Liver (tissue), 9 donors: ENCODE data around the gene FGF14. TPM values are rescaled to one million over a fixed set of nuclear protein-coding genes. Genes with fewer than 3 reads are reported as not detected.

Experiments
- DNase-seq: peaks from one replicate; pipeline ENCODE4 v3.0.0-alpha.2; 2017; ENCODE audit warnings: low spot score
- H3K27ac ChIP-seq, 2 donors: one replicate each; pipeline ENCODE4 v1.7.0; 2013; ENCODE audit warnings: inconsistent platforms in 2 of 2, low read length in 2 of 2, control low read depth in 1 of 2, low read depth in 1 of 2, mild to moderate bottlenecking in 1 of 2
- H3K27me3 ChIP-seq, 4 donors: one replicate each; pipeline versions ENCODE4 v1.6.1 to v1.7.0; 2013; ENCODE audit warnings: low read length in 3 of 4, inconsistent platforms in 1 of 4, mild to moderate bottlenecking in 1 of 4, moderate library complexity in 1 of 4; ENCODE audit not compliant: control insufficient read depth in 4 of 4, insufficient read depth in 4 of 4
- H3K36me3 ChIP-seq, 4 donors: one replicate each; pipeline versions ENCODE4 v1.6.1 to v1.7.0; 2013; ENCODE audit warnings: low read length in 3 of 4, mild to moderate bottlenecking in 3 of 4, low read depth in 1 of 4, moderate library complexity in 1 of 4; ENCODE audit not compliant: control insufficient read depth in 4 of 4, insufficient read depth in 3 of 4
- H3K4me1 ChIP-seq, 4 donors: one replicate each; pipeline versions ENCODE4 v1.6.1 to v1.7.0; 2013; ENCODE audit warnings: low read length in 3 of 4, mild to moderate bottlenecking in 3 of 4, moderate library complexity in 1 of 4; ENCODE audit not compliant: control insufficient read depth in 4 of 4, insufficient read depth in 4 of 4
- H3K4me3 ChIP-seq, 3 donors: one replicate each; pipeline versions ENCODE4 v1.6.1 to v1.7.0; 2013; ENCODE audit warnings: low read length in 3 of 3, control low read depth in 1 of 3, low read depth in 1 of 3, mild to moderate bottlenecking in 1 of 3
- H3K9ac ChIP-seq, 2 donors: one replicate each; pipeline ENCODE4 v1.7.0; 2013; ENCODE audit warnings: low read length in 2 of 2, mild to moderate bottlenecking in 2 of 2, moderate library complexity in 2 of 2, control low read depth in 1 of 2, low read depth in 1 of 2
- H3K9me3 ChIP-seq, 4 donors: one replicate each; pipeline versions ENCODE4 v1.6.1 to v1.7.0; 2013; ENCODE audit warnings: low read length in 3 of 4; ENCODE audit not compliant: control insufficient read depth in 4 of 4
- ATF3 ChIP-seq: IDR thresholded peaks from 2 replicates; pipeline ENCODE4 v1.6.1; 2016; ENCODE audit warnings: antibody characterized with exemption
- CTCF ChIP-seq: fragments of 150-350 bp; IDR thresholded peaks from 2 replicates; pipeline ENCODE4 v1.5.1; 2017; ENCODE audit warnings: improper control_type of control experiment, low read depth, low read length; ENCODE audit not compliant: missing input control
- EGR1 ChIP-seq, 2 donors: IDR thresholded peaks; 2 replicates each; pipeline ENCODE4 v1.6.1; 2016 to 2018; ENCODE audit warnings: antibody characterized with exemption in 2 of 2, low read depth in 2 of 2
- FOXA1 ChIP-seq: IDR thresholded peaks from 2 replicates; pipeline ENCODE4 v1.6.1; 2016; ENCODE audit warnings: antibody characterized with exemption
- FOXA2 ChIP-seq: IDR thresholded peaks from 2 replicates; pipeline ENCODE4 v1.6.1; 2016; ENCODE audit warnings: antibody characterized with exemption
- GABPA ChIP-seq, 2 donors: IDR thresholded peaks in 1 of 2; conservative IDR thresholded peaks in 1 of 2; 2 replicates each; pipeline ENCODE4 v1.6.1; 2016; ENCODE audit warnings: antibody characterized with exemption in 2 of 2, mild to moderate bottlenecking in 1 of 2, moderate library complexity in 1 of 2
- HNF4A ChIP-seq, 2 donors: conservative IDR thresholded peaks; 2 replicates each; pipeline ENCODE4 v1.6.1; 2016; ENCODE audit warnings: antibody characterized with exemption in 2 of 2, mild to moderate bottlenecking in 2 of 2
- HNF4G ChIP-seq: IDR thresholded peaks from 2 replicates; pipeline ENCODE4 v1.6.1; 2016; ENCODE audit warnings: antibody characterized with exemption
- JUND ChIP-seq, 2 donors: IDR thresholded peaks; 2 replicates each; pipeline ENCODE4 v1.6.1; 2016; ENCODE audit warnings: antibody characterized with exemption in 2 of 2
- MAX ChIP-seq: IDR thresholded peaks from 2 replicates; pipeline ENCODE4 v1.6.1; 2016; ENCODE audit warnings: antibody characterized with exemption
- NR2F2 ChIP-seq: IDR thresholded peaks from 2 replicates; pipeline ENCODE4 v1.6.1; 2016; ENCODE audit warnings: antibody characterized with exemption
- RAD21 ChIP-seq, 2 donors: IDR thresholded peaks; 2 replicates each; pipeline ENCODE4 v1.6.1; 2016; ENCODE audit warnings: antibody characterized with exemption in 2 of 2, mild to moderate bottlenecking in 2 of 2
- REST ChIP-seq: IDR thresholded peaks from 2 replicates; pipeline ENCODE4 v1.6.1; 2016; ENCODE audit warnings: antibody characterized with exemption, mild to moderate bottlenecking
- SP1 ChIP-seq: IDR thresholded peaks from 2 replicates; pipeline ENCODE4 v1.6.1; 2018; ENCODE audit warnings: antibody characterized with exemption, mild to moderate bottlenecking
- TAF1 ChIP-seq: conservative IDR thresholded peaks from 2 replicates; pipeline ENCODE4 v1.6.1; 2016; ENCODE audit warnings: antibody characterized with exemption, mild to moderate bottlenecking
- YY1 ChIP-seq: IDR thresholded peaks from 2 replicates; pipeline ENCODE4 v1.6.1; 2016; ENCODE audit warnings: antibody characterized with exemption, mild to moderate bottlenecking
- ZBTB33 ChIP-seq: IDR thresholded peaks from 2 replicates; pipeline ENCODE4 v1.6.1; 2016; ENCODE audit warnings: antibody characterized with exemption
- WGBS: extraction: QIAGEN DNeasy Blood & Tissue Kit; methylation state at CpG from one replicate; pipeline ENCODE4 v1.1.7; 2013; 5-methylcytosine and 5-hydroxymethylcytosine counted together
- polyA plus RNA-seq, 2 donors: library from polyadenylated mRNA; stranded (reverse) in 1 of 2; unstranded in 1 of 2; fragments of 200-250 nt in 1 of 2; fragments of >200 nt in 1 of 2; fragmentation: Nextera tagmentation in 1 of 2; extraction: Ambion mirVana in 1 of 2; gene quantifications; one replicate each; pipeline versions ENCODE4 v1.2.1 to v1.2.3, GENCODE V29; 2013 to 2015
- total RNA-seq, 2 donors: library from RNA; depleted of rRNA; stranded (reverse); fragments of >200 nt; gene quantifications; one replicate each; pipeline ENCODE4 v1.2.3, GENCODE V29; 2014
- donor health status: healthy.
- donor health status: healthy.
- donor health status: healthy.
- donor health status: healthy.
- donor health status: healthy.

The FGF14 gene
- total and polyA plus RNA-seq, 4 donors = 0.05 to 3.3 (median 1.0) TPM

- TF ChIP-seq TAF1 = no peak
- TF ChIP-seq NR2F2 = no peak
- no peak for TF ChIP-seq EGR1 (IDR thresholded peaks at IDR 0.05; ENCODE audit: low read depth in 2 of 2)
- no peak for TF ChIP-seq REST
- no peak for TF ChIP-seq ZBTB33
- TF ChIP-seq FOXA1 = no peak
- TF ChIP-seq JUND (IDR thresholded peaks at IDR 0.05) = no peak
- no peak for TF ChIP-seq MAX
- TF ChIP-seq FOXA2 = no peak
- no peak for DNase-seq
- Histone ChIP-seq H3K27ac (no peak overlapping the region), H3K9me3 (no peaks in the 10 kb centered on the region), H3K9ac (no peak overlapping the region), H3K36me3 (no peaks in the 10 kb centered on the region), H3K27me3 (no peaks in the 10 kb centered on the region), H3K4me3 (no peak overlapping the region), H3K4me1 (no peaks in the 10 kb centered on the region)
- WGBS = 80% methylated on average over 1 of the region's 1 CpG
These were observed 229.4 kb downstream of the FGF14 start for GRCh38 chr13:102172406-102172805.

- H3K27me3 ChIP-seq = no peaks in the 10 kb centered on the region
- no peaks in the 10 kb centered on the region for H3K9me3 ChIP-seq
- H3K9ac ChIP-seq = no peak overlapping the region
- no peak overlapping the region for H3K27ac ChIP-seq
- TF ChIP-seq HNF4A (conservative IDR thresholded peaks at IDR 0.05) (no peak), ATF3 (no peak), HNF4G (no peak), EGR1 (IDR thresholded peaks at IDR 0.05; ENCODE audit: low read depth in 2 of 2) (no peak), RAD21 (IDR thresholded peaks at IDR 0.05) (no peak), YY1 (no peak), GABPA (IDR thresholded peaks at IDR 0.05 in 1 of 2, conservative IDR thresholded peaks at IDR 0.05 in 1 of 2) (no peak), CTCF (no peak), NR2F2 (no peak), FOXA2 (no peak), SP1 (no peak), TAF1 (no peak)
- WGBS = 87% methylated on average over 6 of the region's 6 CpGs
- H3K4me3 ChIP-seq = no peak overlapping the region
- no peak for DNase-seq
- no peaks in the 10 kb centered on the region for H3K4me1 ChIP-seq
- no peaks in the 10 kb centered on the region for H3K36me3 ChIP-seq
These were observed 231.5 kb downstream of the FGF14 start for GRCh38 chr13:102170305-102170704.
